ENCODE measurements around the gene TEPSIN. TPM values are rescaled to one million over a fixed set of nuclear protein-coding genes. Genes with fewer than 3 reads are reported as not detected.

Gene TEPSIN
- total and polyA plus RNA-seq, 2 of the 13 experiments (the other 11 are each of a cell fraction or from before 2014, with no cell fraction given) = 16.1 to 18.8 TPM

- TF ChIP-seq ZNF33B (CRISPR knock-in tag; IDR thresholded peaks at IDR 0.05) = no peak
- peak; percentile 88 for TF ChIP-seq AKAP8 (CRISPR knock-in tag; IDR thresholded peaks at IDR 0.05)
- TF ChIP-seq SMAD3 (CRISPR knock-in tag; IDR thresholded peaks at IDR 0.05) = no peak
- TF ChIP-seq ZNF644 (CRISPR knock-in tag; IDR thresholded peaks at IDR 0.05; ENCODE audit: low read depth) = no peak
- TF ChIP-seq HES4 (CRISPR knock-in tag; IDR thresholded peaks at IDR 0.05; ENCODE audit: borderline replicate concordance) = peak; percentile 18; the same call in 1 of the 2 replicates
- no peak for TF ChIP-seq ZBTB40 (IDR thresholded peaks at IDR 0.05)
- TF ChIP-seq ZBTB40 (CRISPR knock-in tag; IDR thresholded peaks at IDR 0.05) = 0 out of 2 replicates have a peak, but pooled peaks have one; percentile 31
- peak; percentile 47; the same call in 1 of the 2 replicates for TF ChIP-seq MED1 (CRISPR knock-in tag; IDR thresholded peaks at IDR 0.05)
- peak; percentile 23; the same call in 1 of the 2 replicates for TF ChIP-seq ATF7-NPFF (CRISPR knock-in tag; IDR thresholded peaks at IDR 0.05; ENCODE audit: low read depth)
- 0 out of 2 replicates have a peak, but pooled peaks have one; percentile 5 for TF ChIP-seq E2F5 (CRISPR knock-in tag; conservative IDR thresholded peaks at IDR 0.05)
- no peak for TF ChIP-seq HIC2 (CRISPR knock-in tag; IDR thresholded peaks at IDR 0.05; ENCODE audit: low read depth)
- TF ChIP-seq SSRP1 (CRISPR knock-in tag; IDR thresholded peaks at IDR 0.05) = no peak
- no peak for TF ChIP-seq FLYWCH1 (CRISPR knock-in tag; IDR thresholded peaks at IDR 0.05)
- no peak for TF ChIP-seq RXRA (CRISPR knock-in tag; IDR thresholded peaks at IDR 0.05)
- TF ChIP-seq ZNF513 (CRISPR knock-in tag; conservative IDR thresholded peaks at IDR 0.05) = no peak
- TF ChIP-seq ZNF547 (CRISPR knock-in tag; IDR thresholded peaks at IDR 0.05) = peak; percentile 49; the same call in 1 of the 2 replicates
Observed at GRCh38 chr17:81238815-81239713, at the start of gene TEPSIN, which contains the start of gene NDUFAF8 (continued).
